GM18520 (cell line): Measurements from ENCODE around the gene RHOBTB3.

ENCODE experiments used
- ATAC-seq: cut with Tn5 transposase; IDR thresholded peaks from one replicate; pipeline ENCODE4 v1.9.1; 2021; ENCODE audit not compliant: unreplicated experiment

The RHOBTB3 gene

DNA sequence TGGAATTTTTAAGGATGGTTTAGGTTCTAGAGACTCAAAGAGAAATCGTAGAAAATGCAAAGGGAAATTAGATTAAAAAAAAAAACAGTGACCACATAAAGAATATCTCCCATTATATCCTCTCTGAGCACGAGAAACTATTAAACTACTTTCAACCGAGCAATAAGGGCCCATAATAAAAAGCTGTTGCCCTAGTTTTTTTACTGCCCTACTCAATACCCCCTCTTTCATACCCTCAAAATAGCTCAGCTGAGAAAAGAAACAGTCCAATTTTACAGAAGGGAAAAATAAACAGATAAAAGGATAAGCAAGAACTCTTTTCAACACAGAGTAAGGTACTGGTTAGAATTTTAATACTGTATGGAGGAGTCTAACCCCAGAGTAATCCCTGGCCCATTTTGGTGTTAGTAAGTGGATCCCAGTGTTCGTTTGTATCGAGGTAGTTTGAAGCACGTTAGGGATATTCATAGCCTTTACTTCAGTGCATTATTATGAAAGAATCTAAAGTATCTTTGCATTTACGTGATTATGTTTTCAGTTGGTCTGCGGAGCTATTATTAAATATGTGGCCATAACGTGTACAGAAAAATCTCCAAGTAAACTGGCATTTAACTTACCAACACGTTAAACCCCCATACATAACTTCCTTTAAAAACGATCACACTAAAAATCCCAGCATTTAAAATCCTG, 980 bp upstream of the RHOBTB3 start:
- no peak for ATAC-seq

- ATAC-seq: no peak
Observed at GRCh38 chr5:95731571-95732554, 727 bp downstream of the RHOBTB3 start.

- ATAC-seq: no peak
Observed at GRCh38 chr5:95733107-95733665, 2.0 kb downstream of the RHOBTB3 start.

- ATAC-seq: no peak
Observed at GRCh38 chr5:95734187-95734586, 3.1 kb downstream of the RHOBTB3 start.

- ATAC-seq: no peak
Observed at GRCh38 chr5:95734906-95735305, 3.8 kb downstream of the RHOBTB3 start.

GRCh38 chr5:95735406-95735805, 4.3 kb downstream of the RHOBTB3 start:
- no peak for ATAC-seq

- ATAC-seq: no peak
Observed at GRCh38 chr5:95738072-95738471, 6.9 kb downstream of the RHOBTB3 start.

DNA sequence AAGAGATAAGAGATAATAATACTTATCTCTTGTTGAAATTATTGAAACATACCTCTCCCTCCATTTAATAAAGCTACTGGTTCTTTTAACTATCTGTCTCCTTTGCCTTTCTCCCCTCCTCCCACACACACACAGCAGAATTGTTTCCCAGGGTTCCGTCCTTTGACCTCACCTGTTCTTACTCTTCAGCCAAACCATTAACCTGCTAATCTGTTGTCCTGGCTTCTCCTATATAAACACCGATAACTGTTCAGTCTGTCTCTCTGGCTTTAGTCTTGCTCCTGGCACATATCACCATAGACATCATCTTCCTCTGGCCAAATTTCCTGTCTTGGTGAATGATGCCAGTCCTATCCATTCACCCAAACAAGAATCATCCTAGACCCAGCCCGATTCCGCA, 7.7 kb downstream of the RHOBTB3 start:
- no peak for ATAC-seq

DNA sequence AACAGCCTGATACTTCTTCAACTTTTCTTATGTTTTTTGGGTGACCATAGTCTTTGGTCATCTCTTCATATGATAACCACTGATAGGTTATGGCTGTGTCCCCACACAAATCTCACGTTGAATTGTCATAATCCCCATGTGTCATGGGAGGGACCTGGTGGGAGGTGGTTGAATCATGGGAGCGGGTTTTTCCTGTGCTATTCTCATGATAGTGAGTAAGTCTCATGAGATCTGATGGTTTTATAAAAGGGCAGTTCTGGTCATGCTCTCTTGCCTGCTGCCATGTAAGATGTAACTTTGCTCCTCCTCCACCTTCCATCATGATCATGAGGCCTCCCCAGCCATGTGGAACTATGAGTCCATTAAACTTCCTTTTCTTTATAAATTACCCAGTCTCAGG, 8.7 kb downstream of the RHOBTB3 start:
- no peak for ATAC-seq

DNA sequence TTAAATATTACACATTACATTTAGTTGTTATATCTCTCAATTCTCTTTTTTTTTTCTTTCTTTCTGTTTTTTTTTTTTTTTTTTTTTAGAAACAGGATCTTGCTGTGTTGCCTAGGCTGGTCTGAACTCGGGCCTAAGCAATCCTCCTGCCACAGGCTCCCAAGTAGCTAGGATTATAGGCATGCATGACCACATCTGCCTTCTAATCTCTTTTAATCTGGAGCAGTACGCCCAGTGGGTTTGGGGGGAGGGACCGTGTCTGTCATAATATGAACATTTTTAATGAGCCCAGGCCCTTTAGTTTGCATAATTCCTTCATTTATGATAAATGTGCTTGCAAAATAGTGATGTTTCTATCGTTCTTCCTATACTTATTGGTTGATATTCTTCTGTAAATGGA, 10.3 kb downstream of the RHOBTB3 start:
- no peak for ATAC-seq

DNA sequence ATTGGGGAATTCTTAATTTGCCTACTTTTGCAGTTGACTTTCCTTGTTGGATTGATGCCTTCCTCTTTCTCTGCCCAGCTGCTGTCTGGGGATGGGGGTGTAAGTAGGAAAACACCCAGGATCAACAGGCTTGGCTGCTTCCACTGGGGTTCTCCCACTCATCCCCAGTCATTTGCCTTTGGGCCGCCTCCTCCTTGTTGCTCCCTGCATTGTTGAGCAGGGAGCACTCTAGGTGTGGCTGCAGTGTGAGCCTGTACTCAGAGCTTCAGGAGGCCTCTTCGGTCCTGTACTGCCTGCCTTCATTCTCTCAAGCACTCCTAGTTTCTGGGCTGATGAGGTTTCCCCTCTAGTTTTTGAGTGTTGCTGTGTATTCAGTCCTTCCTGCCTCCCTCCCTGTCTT, 12.1 kb downstream of the RHOBTB3 start:
- ATAC-seq: no peak

- no peak for ATAC-seq
Observed at GRCh38 chr5:95743877-95744276, 12.7 kb downstream of the RHOBTB3 start.

DNA sequence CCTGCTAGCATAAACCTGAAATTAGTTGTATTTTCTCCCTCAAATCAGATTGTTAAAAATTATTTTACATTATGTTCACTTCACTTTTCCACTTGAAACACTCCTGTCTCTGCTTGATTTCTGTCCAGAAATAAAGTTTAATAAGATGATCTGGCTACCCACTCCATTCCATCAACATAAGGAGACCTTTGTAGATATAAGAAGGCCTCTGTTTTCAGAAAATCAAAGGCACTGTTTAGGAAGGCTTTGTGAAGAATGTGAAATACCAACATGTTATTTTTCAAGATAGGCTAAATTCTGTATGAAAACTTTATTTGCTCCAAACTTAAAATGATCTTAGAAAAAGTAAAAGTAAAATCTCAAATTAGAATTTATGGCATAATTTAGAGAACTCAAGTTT, 15.1 kb downstream of the RHOBTB3 start:
- ATAC-seq: no peak

DNA sequence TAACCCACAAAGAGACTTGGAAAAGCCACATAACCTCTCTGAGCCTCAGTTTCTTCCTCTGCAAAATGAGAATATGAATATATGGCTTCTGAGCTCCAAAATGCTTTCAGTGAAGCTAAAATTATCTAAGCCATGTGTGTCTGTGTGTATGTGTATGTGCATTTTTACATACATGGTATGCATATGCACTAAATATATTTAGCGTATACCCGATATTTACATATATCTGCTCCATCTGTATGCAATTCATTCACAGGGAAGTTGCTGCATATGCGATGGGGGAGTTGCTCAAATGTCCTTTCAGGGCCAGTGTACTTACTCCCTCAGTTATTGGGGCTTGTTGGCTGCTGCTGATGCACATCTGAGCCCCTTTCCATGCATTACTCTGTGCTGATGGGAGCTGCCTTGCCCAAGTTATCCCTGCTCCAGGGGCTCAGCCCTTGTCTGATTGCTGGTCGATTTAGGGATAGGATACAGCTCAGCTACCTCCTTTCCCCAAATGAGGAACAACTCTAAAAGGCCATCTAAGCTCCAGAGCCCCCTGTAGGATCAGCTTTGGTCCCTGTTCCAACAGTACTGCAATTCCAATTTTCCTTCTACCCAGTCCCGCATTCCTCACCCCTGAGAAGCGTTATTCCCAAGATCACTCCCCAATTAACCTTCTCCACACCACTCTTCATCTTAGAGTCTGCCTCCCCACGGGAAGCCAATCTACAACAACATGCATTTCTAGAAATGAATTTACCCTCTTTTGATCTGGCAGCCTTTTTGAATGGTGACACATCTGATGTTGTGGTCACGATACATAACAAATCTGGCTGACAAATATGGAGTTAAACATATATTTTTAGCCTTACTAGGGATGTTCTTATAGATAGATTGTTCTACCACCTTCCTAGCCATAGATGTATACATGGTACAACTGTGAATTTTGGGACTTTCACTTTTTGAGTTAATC, 15.9 kb downstream of the RHOBTB3 start:
- no peak for ATAC-seq

- no peak for ATAC-seq
Observed at GRCh38 chr5:95748133-95748532, 17.0 kb downstream of the RHOBTB3 start.

- ATAC-seq: no peak
Observed at GRCh38 chr5:95754545-95754944, 23.4 kb downstream of the RHOBTB3 start.

DNA sequence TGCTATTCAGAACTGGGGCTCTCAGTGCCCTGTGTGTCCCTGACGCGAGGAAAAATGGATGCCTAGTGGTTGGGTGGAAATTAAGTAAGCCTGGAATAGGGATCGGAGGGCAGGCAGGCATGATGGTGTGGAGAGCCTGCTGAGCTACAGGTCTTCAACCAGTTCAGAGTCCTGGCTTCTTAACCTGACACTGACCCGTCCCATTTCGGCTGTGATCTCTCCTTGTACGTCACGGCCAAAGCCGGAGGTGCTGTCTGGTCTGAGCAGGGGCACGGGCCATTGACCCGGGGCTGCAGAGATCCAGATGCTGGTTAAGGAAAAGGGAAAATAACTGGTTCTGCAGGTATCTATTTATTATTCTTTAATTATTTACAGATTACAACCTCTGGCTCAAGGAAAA, 27.9 kb downstream of the RHOBTB3 start:
- ATAC-seq: no peak

DNA sequence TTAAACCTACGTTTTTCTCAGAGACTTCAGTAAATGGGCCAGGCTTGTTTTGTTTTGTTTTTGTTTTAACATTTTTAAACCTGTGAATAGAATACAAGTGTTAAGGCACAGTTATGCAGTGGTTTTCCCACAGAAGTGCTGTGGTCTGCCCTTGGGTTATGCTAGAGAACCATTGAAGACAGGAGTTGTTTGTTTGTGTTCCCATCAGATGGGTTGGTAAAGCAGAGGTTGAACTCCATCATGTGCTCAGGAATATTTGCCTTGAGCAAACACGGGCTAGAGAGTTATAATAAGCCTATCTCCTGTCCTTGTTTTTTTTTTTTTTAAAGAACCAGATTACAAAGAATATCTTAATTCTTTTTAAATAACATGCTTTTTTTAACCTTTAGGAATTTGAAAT, 28.5 kb downstream of the RHOBTB3 start:
- no peak for ATAC-seq

GRCh38 chr5:95760273-95761191, 29.4 kb downstream of the RHOBTB3 start:
- ATAC-seq: peak; percentile 78
